B cell (primary cell): ENCODE data around the gene GPR37L1.

Source experiments
- EZH2 ChIP-seq: IDR thresholded peaks from 2 replicates; pipeline ENCODE4 v1.6.1; 2012; ENCODE audit warnings: borderline replicate concordance, low read depth, mild to moderate bottlenecking, moderate library complexity, low read length; ENCODE audit not compliant: insufficient read depth, poor library complexity, severe bottlenecking
- TF ChIP-seq, protein P1 (sequence below): fragments of 200-600 bp; IDR thresholded peaks from one replicate; pipeline ENCODE4 v1.8.0; 2022; ENCODE audit warnings: antibody characterized with exemption, mild to moderate bottlenecking

DNA sequence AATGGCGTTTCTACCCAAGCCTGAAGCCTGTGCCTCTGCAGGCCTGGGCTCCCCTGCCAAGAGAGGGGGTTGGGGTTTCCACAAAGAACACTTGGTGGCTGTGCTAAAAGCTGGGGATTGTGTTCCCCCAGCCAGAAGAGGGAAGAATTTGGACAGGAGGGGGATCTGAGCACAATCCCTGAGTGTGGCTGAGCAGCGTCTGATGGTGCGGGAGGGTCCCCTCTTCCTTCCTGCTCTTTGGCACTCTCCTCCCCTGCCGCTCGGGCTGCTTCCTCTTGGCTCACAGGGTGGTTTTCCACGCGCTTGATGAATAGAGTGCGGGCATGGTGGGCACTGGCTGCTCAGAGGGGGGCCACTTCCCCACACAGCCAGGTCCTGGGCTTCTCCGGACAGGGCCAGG, 3.7 kb downstream of the GPR37L1 start:
- TF ChIP-seq, protein P1, sequence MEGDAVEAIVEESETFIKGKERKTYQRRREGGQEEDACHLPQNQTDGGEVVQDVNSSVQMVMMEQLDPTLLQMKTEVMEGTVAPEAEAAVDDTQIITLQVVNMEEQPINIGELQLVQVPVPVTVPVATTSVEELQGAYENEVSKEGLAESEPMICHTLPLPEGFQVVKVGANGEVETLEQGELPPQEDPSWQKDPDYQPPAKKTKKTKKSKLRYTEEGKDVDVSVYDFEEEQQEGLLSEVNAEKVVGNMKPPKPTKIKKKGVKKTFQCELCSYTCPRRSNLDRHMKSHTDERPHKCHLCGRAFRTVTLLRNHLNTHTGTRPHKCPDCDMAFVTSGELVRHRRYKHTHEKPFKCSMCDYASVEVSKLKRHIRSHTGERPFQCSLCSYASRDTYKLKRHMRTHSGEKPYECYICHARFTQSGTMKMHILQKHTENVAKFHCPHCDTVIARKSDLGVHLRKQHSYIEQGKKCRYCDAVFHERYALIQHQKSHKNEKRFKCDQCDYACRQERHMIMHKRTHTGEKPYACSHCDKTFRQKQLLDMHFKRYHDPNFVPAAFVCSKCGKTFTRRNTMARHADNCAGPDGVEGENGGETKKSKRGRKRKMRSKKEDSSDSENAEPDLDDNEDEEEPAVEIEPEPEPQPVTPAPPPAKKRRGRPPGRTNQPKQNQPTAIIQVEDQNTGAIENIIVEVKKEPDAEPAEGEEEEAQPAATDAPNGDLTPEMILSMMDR, result no peak
- TF ChIP-seq EZH2, result no peak
